SIG-M5 treated with dmso at 0.1 percent for 504 hours (cell line): Measurements from ENCODE around the gene BRS3.

Source experiments
- DNase-seq: peaks from one replicate; lab custom pipeline; 2025; ENCODE audit not compliant: unreplicated experiment; lab: John Stamatoyannopoulos, UW

The BRS3 gene

DNA sequence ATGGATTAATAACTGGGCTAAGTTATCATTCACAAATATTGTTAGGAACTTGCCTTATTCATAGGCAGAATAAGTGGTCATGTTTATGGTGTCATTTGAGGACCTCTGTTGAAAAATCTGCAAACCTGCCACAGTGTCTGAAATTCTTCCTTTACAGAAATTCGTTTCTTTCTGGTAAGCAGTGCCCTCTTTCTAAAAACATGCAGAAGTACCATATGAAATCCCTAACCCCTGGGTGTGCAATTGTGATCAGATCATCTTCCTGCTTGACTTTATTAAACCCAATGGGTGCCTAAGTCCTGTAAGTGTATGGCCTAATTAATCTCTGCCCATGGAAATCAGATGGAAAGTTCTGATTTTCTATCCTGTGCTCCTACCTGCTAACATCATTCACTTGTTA is 5.3 kb downstream of the BRS3 start:
- DNase-seq: no peak

DNA sequence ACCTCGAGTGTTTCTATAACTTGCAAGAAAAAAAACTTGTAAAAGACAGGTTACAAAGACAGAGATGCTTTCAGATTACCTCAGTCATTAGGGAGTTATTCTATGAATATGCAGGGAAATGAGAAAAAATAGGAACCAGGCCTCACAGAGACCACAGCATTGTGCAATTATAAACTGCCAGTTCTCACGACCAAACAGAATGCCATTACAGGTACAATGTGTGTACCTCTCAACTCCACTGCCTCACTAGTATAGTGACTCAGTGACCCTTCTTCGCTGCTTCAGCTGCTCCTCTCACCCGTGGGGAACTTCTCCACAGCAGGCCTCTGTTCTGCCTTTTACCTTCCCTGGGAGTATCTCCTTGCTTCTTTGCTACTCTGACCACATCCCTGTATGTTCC is 7.3 kb downstream of the BRS3 start:
- DNase-seq: peak; percentile 57

DNA sequence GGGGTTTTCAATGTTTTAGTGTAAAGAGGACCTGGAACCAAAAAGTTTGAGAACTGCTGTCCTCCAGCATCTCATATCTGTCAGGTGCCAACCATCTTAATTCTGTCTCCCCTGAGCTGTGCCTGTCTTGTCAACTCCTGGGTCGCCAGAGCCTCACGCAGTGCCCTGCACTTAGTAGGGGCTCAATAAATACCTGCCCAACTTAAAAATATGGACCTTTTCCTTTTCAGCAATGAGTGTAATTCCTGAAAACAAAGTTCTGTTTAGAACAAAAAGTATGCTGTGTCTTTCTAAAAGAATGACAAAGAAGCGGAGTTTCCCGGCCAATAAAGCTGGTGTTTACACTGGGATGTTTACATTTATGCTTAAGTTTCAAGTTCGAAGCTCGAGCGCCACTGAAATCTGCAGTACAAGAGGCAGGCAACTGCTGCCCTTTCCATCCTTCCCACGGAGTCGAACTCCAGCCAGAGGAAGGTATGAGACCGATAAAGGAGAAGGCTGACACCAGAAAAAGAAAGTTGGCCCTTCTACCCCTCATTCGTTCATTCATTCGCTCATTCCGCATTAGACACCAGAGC is 8.5 kb downstream of the BRS3 start:
- DNase-seq: no peak

DNA sequence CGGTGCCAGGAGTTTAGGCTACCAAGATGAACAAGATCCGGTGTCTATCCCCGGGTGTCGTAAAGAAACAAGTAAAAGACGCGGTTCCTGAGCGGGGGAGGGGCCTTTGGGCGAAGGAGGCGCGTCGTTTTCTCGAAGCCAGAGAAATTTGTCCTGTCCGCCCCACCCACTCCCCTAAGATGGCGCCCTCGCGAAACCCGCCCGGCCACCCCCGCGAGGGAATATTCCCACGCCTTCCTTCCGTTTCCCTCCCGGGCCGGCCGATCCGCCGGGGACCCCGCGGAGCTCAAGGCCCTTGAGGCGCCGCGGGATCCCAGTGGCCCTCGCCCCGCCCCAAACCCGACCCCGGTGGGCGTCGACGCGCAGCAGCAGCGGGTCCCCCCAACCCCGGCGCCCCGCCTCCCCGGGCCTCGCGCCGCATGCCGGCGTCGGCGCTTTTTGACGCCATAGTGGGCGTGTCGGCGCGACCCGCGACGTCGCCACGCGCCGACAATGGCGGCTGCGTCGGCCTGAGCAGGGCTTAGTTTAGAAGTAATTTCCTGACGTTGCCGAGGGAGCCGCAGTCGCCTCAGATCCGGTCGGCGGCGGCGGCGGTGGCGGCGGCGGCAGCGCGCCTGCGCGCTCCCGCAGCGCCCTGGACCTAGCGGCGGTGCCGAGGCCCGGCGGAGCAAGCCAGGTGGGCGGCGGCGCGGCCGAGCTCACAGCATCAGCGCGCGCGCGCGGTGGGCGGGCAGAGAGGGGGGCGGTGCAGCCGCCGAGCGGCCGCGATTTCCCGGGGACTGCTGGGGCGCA is 9.2 kb downstream of the BRS3 start:
- peak; percentile 80 for DNase-seq

DNA sequence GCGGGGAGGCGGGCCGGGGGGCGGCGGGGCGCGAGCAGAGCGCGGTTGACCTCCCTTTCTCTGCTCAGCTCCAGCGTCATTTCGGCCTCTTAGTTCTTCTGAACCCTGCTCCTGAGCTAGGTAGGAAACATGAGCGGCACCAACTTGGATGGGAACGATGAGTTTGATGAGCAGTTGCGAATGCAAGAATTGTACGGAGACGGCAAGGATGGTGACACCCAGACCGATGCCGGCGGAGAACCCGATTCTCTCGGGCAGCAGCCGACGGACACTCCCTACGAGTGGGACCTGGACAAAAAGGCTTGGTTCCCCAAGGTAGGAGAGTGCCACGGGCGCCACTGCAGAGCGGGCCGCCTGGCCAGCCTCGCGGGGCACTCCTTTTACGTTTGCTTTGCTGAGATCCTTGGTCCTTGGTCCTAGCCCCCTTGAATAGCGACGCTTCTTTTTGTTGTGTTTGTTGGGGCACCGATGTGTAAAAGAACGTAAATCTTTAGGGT is 9.9 kb downstream of the BRS3 start, which contains the start of gene HTATSF1:
HTATSF1 (plus strand) TSS at position 37 of the 497 bp plus-strand sequence; CDS start at position 130, 93 bp downstream.
- DNase-seq: peak; percentile 40

DNA sequence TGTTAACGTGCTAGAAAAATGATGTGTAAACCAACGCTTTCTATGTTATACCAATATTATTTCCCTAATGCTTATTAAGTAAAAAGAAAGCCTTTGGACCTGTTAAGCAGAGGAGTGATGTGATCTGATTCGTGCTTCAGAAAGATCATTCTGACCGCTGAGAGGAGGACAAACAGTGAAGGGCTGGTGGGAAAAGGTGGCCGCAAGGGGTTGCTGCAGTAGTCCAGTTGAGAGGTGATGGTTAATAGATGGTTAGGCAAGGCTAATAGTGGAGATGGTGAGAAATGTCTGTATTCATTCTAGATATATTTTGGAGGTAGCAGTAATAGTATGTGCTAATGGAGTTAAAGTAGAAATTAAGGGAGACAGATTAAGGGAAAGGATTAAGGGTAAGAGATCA is 31.3 kb downstream of the BRS3 start:
- DNase-seq: no peak

DNA sequence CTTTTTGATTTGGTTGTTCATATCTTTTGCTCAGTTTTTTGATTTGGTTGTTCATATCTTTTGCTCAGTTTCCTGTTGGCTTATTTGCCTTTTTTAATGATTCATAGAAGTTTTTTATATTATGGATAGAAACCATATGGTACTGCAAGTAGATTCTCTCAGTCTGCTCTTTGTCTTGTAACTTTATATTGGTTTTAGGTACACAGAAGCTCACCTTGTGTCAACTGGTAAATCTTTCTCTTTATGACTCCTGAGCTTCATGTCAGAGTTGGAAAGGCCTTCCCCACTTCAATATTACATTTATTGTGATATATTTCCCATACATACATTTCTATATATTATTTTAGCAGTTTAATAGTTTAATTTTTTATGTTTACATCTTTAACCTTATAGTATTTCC is 36.0 kb downstream of the BRS3 start:
- DNase-seq: no peak

DNA sequence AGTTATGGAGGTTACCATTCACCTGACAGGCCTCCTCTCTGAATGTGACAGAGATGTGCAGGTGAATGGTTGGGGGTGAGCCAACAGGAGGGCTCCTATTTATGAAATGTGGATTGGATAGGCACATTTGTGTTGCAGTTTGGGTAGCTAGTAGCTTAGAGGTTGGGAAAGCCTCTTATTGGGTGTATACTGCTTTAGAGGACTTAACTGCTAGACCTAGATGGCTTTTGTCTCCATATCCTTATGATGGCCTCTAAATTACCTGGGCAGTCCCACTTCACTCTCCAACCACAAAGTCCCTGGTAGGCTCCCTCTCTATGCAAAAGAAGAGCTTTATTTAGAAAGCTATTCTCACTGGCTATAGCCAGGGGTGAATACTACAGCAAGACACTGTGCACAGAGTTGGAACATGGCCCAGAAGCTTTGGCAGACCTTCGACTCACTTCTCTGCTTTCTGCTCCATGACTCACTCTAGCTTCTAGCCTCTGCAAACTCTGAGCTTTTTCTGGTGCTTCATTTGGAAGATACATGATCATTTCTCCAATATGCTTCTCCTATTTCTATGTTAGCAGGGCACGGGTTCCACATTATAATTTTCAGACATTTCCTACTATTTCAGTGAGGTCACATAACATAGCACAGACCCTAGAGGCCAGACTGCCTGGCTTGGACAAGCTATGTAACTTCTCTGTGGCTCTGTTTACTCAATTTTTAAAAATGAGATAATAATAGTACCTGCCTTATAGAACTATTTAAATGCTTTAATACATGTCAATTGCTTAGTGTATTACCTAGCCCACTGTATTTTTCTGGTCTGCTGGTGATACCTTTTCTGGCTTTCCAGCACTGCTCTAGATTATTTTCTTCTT is 38.2 kb downstream of the BRS3 start:
- DNase-seq: no peak

DNA sequence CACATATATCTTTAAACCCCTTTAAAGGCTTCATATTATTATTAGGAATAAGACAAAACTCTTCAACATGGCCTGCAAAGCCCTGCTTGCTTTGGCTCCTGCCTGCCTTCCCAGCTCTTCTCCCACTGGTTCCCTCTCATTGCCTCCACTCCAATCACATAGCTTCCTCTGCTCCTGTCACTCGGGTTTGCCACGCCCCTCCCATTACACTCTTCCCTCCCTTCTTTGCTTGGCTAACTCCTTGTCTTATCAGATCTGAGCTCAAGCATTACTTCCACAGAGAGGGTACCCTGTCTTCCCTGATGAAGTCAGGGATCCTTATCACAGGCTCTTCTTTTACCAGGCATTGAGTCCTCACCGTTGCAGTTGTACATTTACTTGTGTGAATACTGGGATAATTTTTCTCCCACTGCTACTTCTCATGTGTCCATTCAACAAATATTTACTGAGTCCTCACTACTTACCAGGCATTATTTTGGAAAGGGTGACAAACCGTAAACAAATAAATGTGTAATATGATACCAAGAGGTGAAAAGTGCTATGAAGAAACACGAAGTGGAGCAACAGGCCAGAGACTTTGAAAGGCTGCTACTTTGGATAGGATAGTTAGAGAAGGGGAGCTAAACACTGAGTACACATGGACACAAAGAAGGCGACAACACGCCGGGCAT is 41.0 kb downstream of the BRS3 start:
- DNase-seq: peak; percentile 16

DNA sequence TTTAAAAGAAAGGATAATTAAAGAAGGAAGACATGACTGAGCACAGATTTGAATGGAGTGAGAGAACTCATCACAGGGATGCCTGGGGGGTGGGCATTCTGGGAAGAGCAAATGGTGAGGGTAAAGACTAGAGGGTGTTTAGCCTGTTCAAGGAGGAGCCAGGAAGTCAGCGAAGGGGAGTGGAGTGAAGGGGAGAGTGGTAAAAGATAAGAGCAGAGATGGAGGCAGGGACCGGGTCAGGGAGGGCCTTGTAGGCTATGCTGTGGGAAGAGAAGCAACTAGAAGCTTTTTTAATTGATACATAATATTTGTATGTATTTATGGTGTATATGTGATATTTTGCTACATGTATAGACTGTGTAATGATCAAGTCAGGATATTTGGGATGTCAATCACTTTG is 42.0 kb downstream of the BRS3 start:
- no peak for DNase-seq

DNA sequence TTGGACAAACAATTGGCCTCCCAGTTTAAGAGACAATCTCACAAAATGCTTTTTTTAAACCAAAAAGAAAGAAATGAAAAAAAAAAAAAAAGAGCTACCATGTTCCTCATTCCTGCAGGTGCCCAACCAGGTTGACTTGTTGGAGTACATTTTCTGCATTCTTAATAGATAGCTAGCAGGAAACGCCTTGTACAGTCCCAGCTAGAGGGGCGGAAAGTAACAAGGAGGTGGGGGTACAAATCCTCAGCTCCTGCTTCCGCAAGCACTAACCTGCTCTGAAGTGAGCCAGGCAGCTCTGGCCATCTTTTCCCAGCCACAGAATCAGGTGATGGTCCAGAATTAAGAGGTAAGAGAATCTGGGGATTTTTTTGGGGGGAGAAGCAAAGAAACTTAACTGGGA is 44.2 kb downstream of the BRS3 start, which contains the start of gene VGLL1:
VGLL1 (plus strand) TSS at position 265 of the 400 bp plus-strand sequence. CDS start 3,806 bp downstream, outside the sequence.
- peak; percentile 19 for DNase-seq

DNA sequence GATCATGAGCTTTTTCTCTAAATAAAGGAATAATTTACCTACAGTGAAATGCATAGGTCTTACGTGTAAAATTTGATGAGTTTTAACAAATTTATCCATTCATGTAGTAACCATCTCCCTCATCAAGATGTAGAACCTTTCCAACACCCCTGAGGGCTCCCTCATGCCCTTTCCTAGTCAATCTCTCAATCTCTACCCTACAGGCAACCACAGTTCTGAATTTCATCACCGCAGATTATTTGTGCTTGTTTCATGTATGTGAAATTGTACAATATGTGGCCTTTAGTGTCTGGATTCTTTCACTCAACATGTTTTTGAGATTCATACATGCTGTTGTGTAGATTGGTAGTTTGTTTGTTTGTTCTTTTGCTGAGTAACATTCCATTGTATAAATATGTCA is 46.4 kb downstream of the BRS3 start:
- DNase-seq: no peak

DNA sequence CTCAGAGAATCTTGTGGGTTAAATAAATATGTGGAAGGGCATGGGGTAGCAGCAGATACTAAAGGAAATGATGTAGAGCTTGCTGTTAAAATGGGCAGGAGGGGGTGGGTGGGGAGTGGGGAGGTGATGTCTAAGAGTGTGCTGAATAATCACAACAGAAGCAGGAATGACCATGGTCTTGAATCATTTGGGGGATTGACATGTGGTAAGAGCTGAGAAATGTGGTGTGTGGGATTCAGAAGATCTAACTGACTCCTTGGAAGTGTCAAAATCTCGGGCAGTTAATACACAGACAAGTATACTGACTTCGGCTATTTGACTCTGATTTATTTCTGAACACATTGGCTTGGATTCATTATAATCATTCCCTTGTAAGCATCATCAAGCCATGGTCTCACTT is 51.1 kb downstream of the BRS3 start:
- DNase-seq: no peak

DNA sequence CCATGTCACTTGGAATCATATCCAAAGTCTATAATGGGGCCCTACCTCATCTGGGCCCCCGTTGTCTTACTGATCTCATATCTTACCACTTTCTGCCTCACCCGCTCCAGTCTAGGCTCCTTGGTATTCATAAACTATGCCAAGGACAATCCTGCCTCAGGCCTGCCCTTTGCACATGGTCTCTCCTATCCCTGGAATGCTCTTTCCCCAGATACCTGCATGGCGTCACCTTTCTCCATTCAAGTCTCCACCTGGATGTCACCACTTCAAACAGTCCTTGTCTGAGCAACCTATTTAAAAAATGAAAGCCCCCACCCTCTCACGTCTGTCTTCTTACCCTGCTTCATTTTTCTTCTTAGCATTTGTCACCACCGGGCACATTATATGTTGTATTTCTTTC is 52.5 kb downstream of the BRS3 start:
- DNase-seq: no peak

DNA sequence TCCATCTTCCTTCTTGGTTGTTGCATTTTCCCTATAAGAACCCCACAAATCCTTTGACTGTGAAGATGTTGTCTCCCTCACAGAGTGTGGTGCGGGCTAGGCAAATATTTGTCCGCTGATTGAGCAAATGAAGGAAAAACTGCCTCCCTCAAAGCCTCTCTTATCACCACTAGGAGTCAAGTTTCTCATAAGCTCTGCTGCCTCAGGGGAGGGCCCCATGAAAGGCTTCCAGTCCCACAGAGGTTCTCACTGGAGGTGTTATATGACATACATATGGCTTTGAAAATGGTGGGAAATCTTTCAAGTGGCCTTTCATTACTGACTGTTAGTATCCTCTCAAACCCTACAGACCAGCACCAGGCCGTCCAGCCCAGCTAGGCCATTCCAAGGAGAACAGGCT is 53.5 kb downstream of the BRS3 start:
- DNase-seq: no peak

DNA sequence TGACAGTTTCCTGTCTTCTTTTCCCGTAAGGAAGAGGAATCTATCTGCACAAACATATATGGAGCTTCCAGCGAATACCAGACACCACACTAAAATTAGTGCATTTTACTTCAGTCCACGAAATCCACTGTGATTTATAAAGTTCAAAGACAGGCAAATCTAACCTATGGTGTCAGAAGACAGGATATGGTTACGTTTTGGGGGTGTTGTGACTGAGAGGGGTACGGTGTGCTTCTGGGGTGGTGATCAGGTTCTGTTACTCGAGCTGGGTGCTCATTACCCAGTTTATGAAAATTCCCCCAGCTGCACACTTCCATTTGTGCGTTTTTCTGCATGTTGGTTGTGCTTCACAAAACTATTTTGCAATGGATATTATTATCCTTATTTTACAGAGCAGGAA is 54.5 kb downstream of the BRS3 start:
- DNase-seq: no peak
